Stimulated activated naive CD8-positive, alpha-beta T cell treated with anti-CD3 and anti-CD28 coated beads, Interleukin-15, amount 100 ng/mL, for 72 hours (primary cell): Measurements from ENCODE around the gene LONP2.
A peak's percentile ranks its signal among the peaks of the same experiment; 100 is the strongest.
"Not testable (repeated sequence)": the region's sequence is repeated elsewhere in the genome, so short reads cannot be mapped to it uniquely, and the experiment has no call there.

Experiments
- ATAC-seq: fragments of 150-1000 bp; cut with Tn5 transposase; 2 replicates; pipeline ENCODE4 v1.10.0; 2021; ENCODE audit warnings: mild to moderate bottlenecking, moderate library complexity
- DNase-seq, 2 donors: peaks; one replicate each; pipeline ENCODE4 v3.0.0; 2021 to 2022
- H3K27ac Mint-ChIP-seq, 2 donors: one replicate each; pipeline ENCODE4 v1.8.0; 2022; ENCODE audit warnings: mild to moderate bottlenecking in 2 of 2, mixed read lengths in 2 of 2, moderate library complexity in 2 of 2
- H3K27me3 Mint-ChIP-seq: one replicate; pipeline ENCODE4 v1.8.0; 2022; ENCODE audit warnings: mixed read lengths
- H3K4me1 Mint-ChIP-seq: one replicate; pipeline ENCODE4 v1.8.0; 2022; ENCODE audit warnings: mild to moderate bottlenecking, mixed read lengths
- H3K4me3 Mint-ChIP-seq, 2 donors: one replicate each; pipeline ENCODE4 v1.8.0; 2022; ENCODE audit warnings: mild to moderate bottlenecking in 2 of 2, mixed read lengths in 2 of 2, moderate library complexity in 1 of 2
- H3K9me3 Mint-ChIP-seq, 2 donors: one replicate each; pipeline ENCODE4 v1.8.0; 2022; ENCODE audit warnings: mixed read lengths in 2 of 2

LONP2 gene

GRCh38 chr16:48393485-48394354, 149.6 kb downstream of the LONP2 start:
- H3K4me3 Mint-ChIP-seq, result no peak overlapping the region
- ATAC-seq, result no peak
- H3K9me3 Mint-ChIP-seq, result no peaks in the 10 kb centered on the region
- H3K27ac Mint-ChIP-seq, result no peak overlapping the region
- H3K27me3 Mint-ChIP-seq, result no peaks in the 10 kb centered on the region
- H3K4me1 Mint-ChIP-seq, result no peaks in the 10 kb centered on the region
- DNase-seq, result no peak

- H3K9me3 Mint-ChIP-seq, result no peaks in the 10 kb centered on the region
- H3K4me1 Mint-ChIP-seq, result no peaks in the 10 kb centered on the region
- H3K4me3 Mint-ChIP-seq, result no peak overlapping the region
- ATAC-seq, result no peak
- H3K27ac Mint-ChIP-seq, result no peak overlapping the region
- DNase-seq, result no peak
- no peaks in the 10 kb centered on the region for H3K27me3 Mint-ChIP-seq
These were observed 150.2 kb downstream of the LONP2 start for GRCh38 chr16:48394355-48394703.

GRCh38 chr16:48395375-48395774, 151.3 kb downstream of the LONP2 start:
- no peaks in the 10 kb centered on the region for H3K9me3 Mint-ChIP-seq
- H3K27me3 Mint-ChIP-seq, result no peaks in the 10 kb centered on the region
- no peak for ATAC-seq
- H3K4me1 Mint-ChIP-seq, result no peaks in the 10 kb centered on the region
- H3K4me3 Mint-ChIP-seq, result no peak overlapping the region
- no peak for DNase-seq
- no peak overlapping the region for H3K27ac Mint-ChIP-seq

- not testable (repeated sequence) for H3K27me3 Mint-ChIP-seq, DNase-seq, H3K27ac Mint-ChIP-seq, H3K4me1 Mint-ChIP-seq, ATAC-seq, H3K9me3 Mint-ChIP-seq, H3K4me3 Mint-ChIP-seq
These were observed 158.4 kb downstream of the LONP2 start for GRCh38 chr16:48402547-48402946.

DNA sequence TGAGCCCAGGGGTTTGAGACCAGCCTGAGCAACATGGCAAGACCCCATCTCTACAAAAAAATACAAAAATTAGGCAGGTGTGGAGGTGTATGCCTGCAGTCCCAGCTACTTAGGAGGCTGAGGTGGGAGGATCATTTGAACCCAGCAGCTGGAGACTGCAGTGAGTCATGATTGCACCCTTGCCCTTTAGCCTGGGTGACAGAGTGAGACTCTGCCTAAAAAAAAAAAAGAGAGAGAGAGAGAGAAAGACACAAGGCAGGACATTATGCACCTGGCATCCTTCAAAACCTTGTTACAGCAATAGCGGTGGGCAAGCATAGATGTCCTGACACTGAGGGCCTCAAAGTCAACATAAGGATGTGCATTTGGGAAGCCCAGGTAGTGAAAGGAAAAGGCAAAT, 161.1 kb downstream of the LONP2 start:
- DNase-seq (no peak), ATAC-seq (no peak)
- no peaks in the 10 kb centered on the region for H3K9me3 Mint-ChIP-seq
- H3K4me1 Mint-ChIP-seq, result peaks cover 5% of the 10 kb centered on the region
- H3K27me3 Mint-ChIP-seq, result peaks cover 8% of the 10 kb centered on the region
- no peak overlapping the region for H3K27ac Mint-ChIP-seq
- no peak overlapping the region for H3K4me3 Mint-ChIP-seq

DNA sequence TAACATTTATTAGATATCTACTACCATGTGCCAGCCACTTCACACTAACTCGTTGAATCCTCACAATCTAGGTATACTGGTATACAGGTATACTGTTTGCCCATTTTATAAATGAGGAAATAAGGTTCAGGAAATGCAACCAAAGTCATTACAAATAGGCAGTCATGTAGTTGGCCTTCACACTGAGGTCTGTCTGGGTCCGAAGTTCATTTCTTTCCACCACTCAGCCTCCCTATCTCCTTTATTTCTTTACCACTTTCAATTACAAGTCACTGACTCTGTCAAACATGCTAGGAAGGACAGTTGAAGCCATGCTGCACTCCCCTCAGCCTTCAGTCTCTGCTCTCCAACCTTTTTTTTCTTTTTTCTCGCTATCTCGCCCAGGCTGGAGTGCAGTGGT, 161.8 kb downstream of the LONP2 start:
- no peak overlapping the region for H3K4me3 Mint-ChIP-seq
- peaks cover 5% of the 10 kb centered on the region for H3K4me1 Mint-ChIP-seq
- H3K27me3 Mint-ChIP-seq, result peaks cover 8% of the 10 kb centered on the region
- no peaks in the 10 kb centered on the region for H3K9me3 Mint-ChIP-seq
- H3K27ac Mint-ChIP-seq, result peak overlapping the region in 1 of 2 donors; percentile 43
- no peak for DNase-seq
- ATAC-seq, result no peak
